Muscle layer of duodenum (tissue), 2 donors: ENCODE data around the gene ZFP36L2.

ENCODE experiments used
- H3K27ac ChIP-seq: one replicate; pipeline ENCODE4 v1.7.0; 2013; ENCODE audit warnings: mild to moderate bottlenecking, low read length
- H3K27me3 ChIP-seq: one replicate; pipeline ENCODE4 v1.7.0; 2013; ENCODE audit warnings: low read depth, mild to moderate bottlenecking, control low read depth, low read length
- H3K36me3 ChIP-seq, 2 donors: one replicate each; pipeline ENCODE4 v1.7.0; 2013; ENCODE audit warnings: low read length in 2 of 2, control low read depth in 1 of 2, mild to moderate bottlenecking in 1 of 2; ENCODE audit not compliant: insufficient read depth in 2 of 2, control insufficient read depth in 1 of 2
- H3K4me1 ChIP-seq, 2 donors: one replicate each; pipeline ENCODE4 v1.7.0; 2013; ENCODE audit warnings: low read length in 2 of 2, mild to moderate bottlenecking in 2 of 2, control low read depth in 1 of 2, moderate library complexity in 1 of 2; ENCODE audit not compliant: insufficient read depth in 2 of 2, control insufficient read depth in 1 of 2
- H3K4me3 ChIP-seq, 2 donors: one replicate each; pipeline ENCODE4 v1.7.0; 2013; ENCODE audit warnings: low read length in 2 of 2, low read depth in 1 of 2, mild to moderate bottlenecking in 1 of 2
- H3K9me3 ChIP-seq, 2 donors: one replicate each; pipeline ENCODE4 v1.7.0; 2013; ENCODE audit warnings: low read length in 2 of 2, control low read depth in 1 of 2, mild to moderate bottlenecking in 1 of 2; ENCODE audit not compliant: control insufficient read depth in 1 of 2
- donor health status: healthy.

Gene ZFP36L2

GRCh38 chr2:43201497-43201896 is 24.9 kb downstream of the ZFP36L2 start:
- no peaks in the 10 kb centered on the region for H3K4me1 ChIP-seq
- H3K36me3 ChIP-seq, result no peaks in the 10 kb centered on the region
- no peaks in the 10 kb centered on the region for H3K27me3 ChIP-seq
- H3K27ac ChIP-seq, result no peak overlapping the region
- H3K4me3 ChIP-seq, result no peak overlapping the region
- H3K9me3 ChIP-seq, result no peaks in the 10 kb centered on the region

- Histone ChIP-seq H3K27ac (no peak overlapping the region), H3K9me3 (no peaks in the 10 kb centered on the region), H3K27me3 (no peaks in the 10 kb centered on the region), H3K4me3 (no peak overlapping the region), H3K4me1 (no peaks in the 10 kb centered on the region), H3K36me3 (no peaks in the 10 kb centered on the region)
These were observed 25.4 kb downstream of the ZFP36L2 start for GRCh38 chr2:43201016-43201415.

GRCh38 chr2:43199492-43200488 is 26.6 kb downstream of the ZFP36L2 start:
- no peaks in the 10 kb centered on the region for H3K36me3 ChIP-seq
- H3K9me3 ChIP-seq, result no peaks in the 10 kb centered on the region
- no peaks in the 10 kb centered on the region for H3K27me3 ChIP-seq
- no peaks in the 10 kb centered on the region for H3K4me1 ChIP-seq
- no peak overlapping the region for H3K4me3 ChIP-seq
- H3K27ac ChIP-seq, result no peak overlapping the region

- Histone ChIP-seq H3K9me3 (no peaks in the 10 kb centered on the region), H3K27me3 (no peaks in the 10 kb centered on the region), H3K4me3 (no peak overlapping the region), H3K27ac (no peak overlapping the region), H3K4me1 (no peaks in the 10 kb centered on the region), H3K36me3 (no peaks in the 10 kb centered on the region)
These were observed 28.1 kb downstream of the ZFP36L2 start for GRCh38 chr2:43198263-43198662.

- H3K4me1 ChIP-seq, result no peaks in the 10 kb centered on the region
- no peaks in the 10 kb centered on the region for H3K9me3 ChIP-seq
- H3K36me3 ChIP-seq, result no peaks in the 10 kb centered on the region
- H3K4me3 ChIP-seq, result no peak overlapping the region
- no peak overlapping the region for H3K27ac ChIP-seq
- no peaks in the 10 kb centered on the region for H3K27me3 ChIP-seq
These were observed 28.9 kb downstream of the ZFP36L2 start for GRCh38 chr2:43197588-43197896.

- no peak overlapping the region for H3K27ac ChIP-seq
- H3K27me3 ChIP-seq, result no peaks in the 10 kb centered on the region
- H3K9me3 ChIP-seq, result no peaks in the 10 kb centered on the region
These were observed 29.4 kb downstream of the ZFP36L2 start for GRCh38 chr2:43196768-43197587.

GRCh38 chr2:43194121-43194869 is 32.1 kb downstream of the ZFP36L2 start:
- Histone ChIP-seq H3K4me1 (no peaks in the 10 kb centered on the region), H3K9me3 (no peaks in the 10 kb centered on the region), H3K4me3 (no peak overlapping the region), H3K27me3 (no peaks in the 10 kb centered on the region), H3K36me3 (no peaks in the 10 kb centered on the region), H3K27ac (peak overlapping the region; percentile 86)

More at GRCh38 chr2:43196768-43197587, 29.4 kb downstream of the ZFP36L2 start:
- no peaks in the 10 kb centered on the region for H3K4me1 ChIP-seq
- no peak overlapping the region for H3K4me3 ChIP-seq
- no peaks in the 10 kb centered on the region for H3K36me3 ChIP-seq

- H3K36me3 ChIP-seq, result no peaks in the 10 kb centered on the region
- no peaks in the 10 kb centered on the region for H3K27me3 ChIP-seq
- no peaks in the 10 kb centered on the region for H3K4me1 ChIP-seq
- H3K9me3 ChIP-seq, result no peaks in the 10 kb centered on the region
- no peak overlapping the region for H3K4me3 ChIP-seq
- peak overlapping the region; percentile 86 for H3K27ac ChIP-seq
These were observed 32.7 kb downstream of the ZFP36L2 start for GRCh38 chr2:43193652-43194120.

GRCh38 chr2:43192744-43193651 is 33.4 kb downstream of the ZFP36L2 start:
- no peaks in the 10 kb centered on the region for H3K4me1 ChIP-seq
- peak overlapping the region; percentile 86 for H3K27ac ChIP-seq
- no peaks in the 10 kb centered on the region for H3K36me3 ChIP-seq
- H3K9me3 ChIP-seq, result no peaks in the 10 kb centered on the region
- no peaks in the 10 kb centered on the region for H3K27me3 ChIP-seq
- H3K4me3 ChIP-seq, result no peak overlapping the region

GRCh38 chr2:43191947-43192516 is 34.4 kb downstream of the ZFP36L2 start:
- no peaks in the 10 kb centered on the region for H3K36me3 ChIP-seq
- no peaks in the 10 kb centered on the region for H3K4me1 ChIP-seq
- H3K27me3 ChIP-seq, result no peaks in the 10 kb centered on the region
- no peaks in the 10 kb centered on the region for H3K9me3 ChIP-seq
- no peak overlapping the region for H3K27ac ChIP-seq
- H3K4me3 ChIP-seq, result no peak overlapping the region
